Liver (tissue), 9 donors: ENCODE data around the gene ZMYND10. TPM values are rescaled to one million over a fixed set of nuclear protein-coding genes. Genes with fewer than 3 reads are reported as not detected.

Experiments used
- DNase-seq: peaks from one replicate; pipeline ENCODE4 v3.0.0-alpha.2; 2017; ENCODE audit warnings: low spot score
- H3K27ac ChIP-seq, 2 donors: one replicate each; pipeline ENCODE4 v1.7.0; 2013; ENCODE audit warnings: inconsistent platforms in 2 of 2, low read length in 2 of 2, control low read depth in 1 of 2, low read depth in 1 of 2, mild to moderate bottlenecking in 1 of 2
- H3K27me3 ChIP-seq, 4 donors: one replicate each; pipeline versions ENCODE4 v1.6.1 to v1.7.0; 2013; ENCODE audit warnings: low read length in 3 of 4, inconsistent platforms in 1 of 4, mild to moderate bottlenecking in 1 of 4, moderate library complexity in 1 of 4; ENCODE audit not compliant: control insufficient read depth in 4 of 4, insufficient read depth in 4 of 4
- H3K36me3 ChIP-seq, 4 donors: one replicate each; pipeline versions ENCODE4 v1.6.1 to v1.7.0; 2013; ENCODE audit warnings: low read length in 3 of 4, mild to moderate bottlenecking in 3 of 4, low read depth in 1 of 4, moderate library complexity in 1 of 4; ENCODE audit not compliant: control insufficient read depth in 4 of 4, insufficient read depth in 3 of 4
- H3K4me1 ChIP-seq, 4 donors: one replicate each; pipeline versions ENCODE4 v1.6.1 to v1.7.0; 2013; ENCODE audit warnings: low read length in 3 of 4, mild to moderate bottlenecking in 3 of 4, moderate library complexity in 1 of 4; ENCODE audit not compliant: control insufficient read depth in 4 of 4, insufficient read depth in 4 of 4
- H3K4me3 ChIP-seq, 3 donors: one replicate each; pipeline versions ENCODE4 v1.6.1 to v1.7.0; 2013; ENCODE audit warnings: low read length in 3 of 3, control low read depth in 1 of 3, low read depth in 1 of 3, mild to moderate bottlenecking in 1 of 3
- H3K9ac ChIP-seq, 2 donors: one replicate each; pipeline ENCODE4 v1.7.0; 2013; ENCODE audit warnings: low read length in 2 of 2, mild to moderate bottlenecking in 2 of 2, moderate library complexity in 2 of 2, control low read depth in 1 of 2, low read depth in 1 of 2
- H3K9me3 ChIP-seq, 4 donors: one replicate each; pipeline versions ENCODE4 v1.6.1 to v1.7.0; 2013; ENCODE audit warnings: low read length in 3 of 4; ENCODE audit not compliant: control insufficient read depth in 4 of 4
- EGR1 ChIP-seq, 2 donors: IDR thresholded peaks; 2 replicates each; pipeline ENCODE4 v1.6.1; 2016 to 2018; ENCODE audit warnings: antibody characterized with exemption in 2 of 2, low read depth in 2 of 2
- FOXA2 ChIP-seq: IDR thresholded peaks from 2 replicates; pipeline ENCODE4 v1.6.1; 2016; ENCODE audit warnings: antibody characterized with exemption
- GABPA ChIP-seq, 2 donors: IDR thresholded peaks in 1 of 2; conservative IDR thresholded peaks in 1 of 2; 2 replicates each; pipeline ENCODE4 v1.6.1; 2016; ENCODE audit warnings: antibody characterized with exemption in 2 of 2, mild to moderate bottlenecking in 1 of 2, moderate library complexity in 1 of 2
- HNF4A ChIP-seq, 2 donors: conservative IDR thresholded peaks; 2 replicates each; pipeline ENCODE4 v1.6.1; 2016; ENCODE audit warnings: antibody characterized with exemption in 2 of 2, mild to moderate bottlenecking in 2 of 2
- JUND ChIP-seq, 2 donors: IDR thresholded peaks; 2 replicates each; pipeline ENCODE4 v1.6.1; 2016; ENCODE audit warnings: antibody characterized with exemption in 2 of 2
- NR2F2 ChIP-seq: IDR thresholded peaks from 2 replicates; pipeline ENCODE4 v1.6.1; 2016; ENCODE audit warnings: antibody characterized with exemption
- RAD21 ChIP-seq, 2 donors: IDR thresholded peaks; 2 replicates each; pipeline ENCODE4 v1.6.1; 2016; ENCODE audit warnings: antibody characterized with exemption in 2 of 2, mild to moderate bottlenecking in 2 of 2
- RXRA ChIP-seq, 2 donors: IDR thresholded peaks; 2 replicates each; pipeline ENCODE4 v1.6.1; 2017 to 2018; ENCODE audit warnings: antibody characterized with exemption in 2 of 2, mild to moderate bottlenecking in 1 of 2
- SP1 ChIP-seq: IDR thresholded peaks from 2 replicates; pipeline ENCODE4 v1.6.1; 2018; ENCODE audit warnings: antibody characterized with exemption, mild to moderate bottlenecking
- WGBS: extraction: QIAGEN DNeasy Blood & Tissue Kit; methylation state at CpG from one replicate; pipeline ENCODE4 v1.1.7; 2013; 5-methylcytosine and 5-hydroxymethylcytosine counted together
- polyA plus RNA-seq, 2 donors: library from polyadenylated mRNA; stranded (reverse) in 1 of 2; unstranded in 1 of 2; fragments of 200-250 nt in 1 of 2; fragments of >200 nt in 1 of 2; fragmentation: Nextera tagmentation in 1 of 2; extraction: Ambion mirVana in 1 of 2; gene quantifications; one replicate each; pipeline versions ENCODE4 v1.2.1 to v1.2.3, GENCODE V29; 2013 to 2015
- total RNA-seq, 2 donors: library from RNA; depleted of rRNA; stranded (reverse); fragments of >200 nt; gene quantifications; one replicate each; pipeline ENCODE4 v1.2.3, GENCODE V29; 2014
- TF ChIP-seq, protein P1 (sequence below): fragments of 150-350 bp; IDR thresholded peaks from 2 replicates; pipeline ENCODE4 v1.5.1; 2017; ENCODE audit warnings: improper control_type of control experiment, low read depth, low read length; ENCODE audit not compliant: missing input control
- TF ChIP-seq, protein P2 (sequence below): IDR thresholded peaks from 2 replicates; pipeline ENCODE4 v1.6.1; 2016; ENCODE audit warnings: antibody characterized with exemption
- TF ChIP-seq, protein P3 (sequence below): IDR thresholded peaks from 2 replicates; pipeline ENCODE4 v1.6.1; 2016; ENCODE audit warnings: antibody characterized with exemption
- TF ChIP-seq, protein P4 (sequence below): IDR thresholded peaks from 2 replicates; pipeline ENCODE4 v1.6.1; 2016; ENCODE audit warnings: antibody characterized with exemption
- donor health status: healthy.
- donor health status: healthy.
- donor health status: healthy.
- donor health status: healthy.
- donor health status: healthy.

Gene ZMYND10
- total and polyA plus RNA-seq, 4 donors = 0.09 to 0.75 (median 0.27) TPM

DNA sequence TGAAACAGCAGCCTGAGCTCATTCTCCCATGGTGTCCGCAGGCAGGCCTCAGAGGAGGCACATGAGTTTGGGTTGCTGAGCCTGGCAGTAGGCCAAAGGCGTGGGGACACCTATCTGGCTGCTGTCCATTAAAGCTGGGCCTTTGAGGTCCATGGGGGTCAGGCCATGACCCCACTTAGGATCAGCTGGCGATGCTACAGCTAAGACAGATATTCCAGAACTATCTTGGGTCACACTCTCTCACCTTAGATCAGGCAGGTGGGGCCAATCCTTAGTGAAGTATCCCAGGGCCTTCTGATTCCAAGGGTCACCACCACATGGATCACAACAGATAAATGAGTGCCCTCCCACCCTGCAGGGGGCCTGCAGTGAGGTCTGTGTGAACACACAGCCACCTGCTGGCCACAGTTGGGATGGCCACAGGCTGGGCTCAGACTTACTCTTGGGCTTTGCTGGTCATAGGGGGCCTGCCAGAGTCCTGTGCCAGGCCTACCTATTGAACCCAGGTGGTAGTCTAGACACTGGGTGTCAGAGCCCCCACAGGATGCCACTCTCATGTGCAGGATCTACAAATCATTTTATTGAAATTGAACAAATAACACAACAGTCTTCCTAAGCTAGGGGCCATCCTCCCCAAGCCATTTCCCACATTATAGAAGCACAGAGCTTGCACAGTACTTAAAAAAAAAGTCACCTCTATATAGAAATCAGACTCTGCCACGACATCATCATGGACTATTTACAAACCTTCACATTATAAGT lies 21.0 kb downstream of the ZMYND10 start:
- H3K36me3 ChIP-seq = peaks cover 0 to 7% (median 2%) of the 10 kb centered on the region in 4 donors
- 28% methylated on average over 4 of the region's 4 CpGs for WGBS
- no peak overlapping the region for H3K4me3 ChIP-seq
- peak; percentile 82 for DNase-seq
- H3K27me3 ChIP-seq = no peaks in the 10 kb centered on the region
- H3K9me3 ChIP-seq = no peaks in the 10 kb centered on the region
- peak overlapping the region; percentile 98 to 99 for H3K27ac ChIP-seq
- H3K4me1 ChIP-seq = peaks cover 13 to 75% (median 56%) of the 10 kb centered on the region in 4 donors
- H3K9ac ChIP-seq = peak overlapping the region in 1 of 2 donors; percentile 11
- TF ChIP-seq RXRA (IDR thresholded peaks at IDR 0.05) = peak; percentile 30 to 59
- peak; percentile 35 to 57 for TF ChIP-seq HNF4A (conservative IDR thresholded peaks at IDR 0.05)
- TF ChIP-seq GABPA (IDR thresholded peaks at IDR 0.05 in 1 of 2, conservative IDR thresholded peaks at IDR 0.05 in 1 of 2) = no peak
- TF ChIP-seq, protein P1, sequence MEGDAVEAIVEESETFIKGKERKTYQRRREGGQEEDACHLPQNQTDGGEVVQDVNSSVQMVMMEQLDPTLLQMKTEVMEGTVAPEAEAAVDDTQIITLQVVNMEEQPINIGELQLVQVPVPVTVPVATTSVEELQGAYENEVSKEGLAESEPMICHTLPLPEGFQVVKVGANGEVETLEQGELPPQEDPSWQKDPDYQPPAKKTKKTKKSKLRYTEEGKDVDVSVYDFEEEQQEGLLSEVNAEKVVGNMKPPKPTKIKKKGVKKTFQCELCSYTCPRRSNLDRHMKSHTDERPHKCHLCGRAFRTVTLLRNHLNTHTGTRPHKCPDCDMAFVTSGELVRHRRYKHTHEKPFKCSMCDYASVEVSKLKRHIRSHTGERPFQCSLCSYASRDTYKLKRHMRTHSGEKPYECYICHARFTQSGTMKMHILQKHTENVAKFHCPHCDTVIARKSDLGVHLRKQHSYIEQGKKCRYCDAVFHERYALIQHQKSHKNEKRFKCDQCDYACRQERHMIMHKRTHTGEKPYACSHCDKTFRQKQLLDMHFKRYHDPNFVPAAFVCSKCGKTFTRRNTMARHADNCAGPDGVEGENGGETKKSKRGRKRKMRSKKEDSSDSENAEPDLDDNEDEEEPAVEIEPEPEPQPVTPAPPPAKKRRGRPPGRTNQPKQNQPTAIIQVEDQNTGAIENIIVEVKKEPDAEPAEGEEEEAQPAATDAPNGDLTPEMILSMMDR = peak; percentile 84
- TF ChIP-seq SP1 = peak; percentile 51
- TF ChIP-seq, protein P2, sequence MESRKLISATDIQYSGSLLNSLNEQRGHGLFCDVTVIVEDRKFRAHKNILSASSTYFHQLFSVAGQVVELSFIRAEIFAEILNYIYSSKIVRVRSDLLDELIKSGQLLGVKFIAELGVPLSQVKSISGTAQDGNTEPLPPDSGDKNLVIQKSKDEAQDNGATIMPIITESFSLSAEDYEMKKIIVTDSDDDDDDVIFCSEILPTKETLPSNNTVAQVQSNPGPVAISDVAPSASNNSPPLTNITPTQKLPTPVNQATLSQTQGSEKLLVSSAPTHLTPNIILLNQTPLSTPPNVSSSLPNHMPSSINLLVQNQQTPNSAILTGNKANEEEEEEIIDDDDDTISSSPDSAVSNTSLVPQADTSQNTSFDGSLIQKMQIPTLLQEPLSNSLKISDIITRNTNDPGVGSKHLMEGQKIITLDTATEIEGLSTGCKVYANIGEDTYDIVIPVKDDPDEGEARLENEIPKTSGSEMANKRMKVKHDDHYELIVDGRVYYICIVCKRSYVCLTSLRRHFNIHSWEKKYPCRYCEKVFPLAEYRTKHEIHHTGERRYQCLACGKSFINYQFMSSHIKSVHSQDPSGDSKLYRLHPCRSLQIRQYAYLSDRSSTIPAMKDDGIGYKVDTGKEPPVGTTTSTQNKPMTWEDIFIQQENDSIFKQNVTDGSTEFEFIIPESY = no peak
- TF ChIP-seq NR2F2 = peak; percentile 84
- TF ChIP-seq RAD21 (IDR thresholded peaks at IDR 0.05) = peak; percentile 83 to 92

DNA sequence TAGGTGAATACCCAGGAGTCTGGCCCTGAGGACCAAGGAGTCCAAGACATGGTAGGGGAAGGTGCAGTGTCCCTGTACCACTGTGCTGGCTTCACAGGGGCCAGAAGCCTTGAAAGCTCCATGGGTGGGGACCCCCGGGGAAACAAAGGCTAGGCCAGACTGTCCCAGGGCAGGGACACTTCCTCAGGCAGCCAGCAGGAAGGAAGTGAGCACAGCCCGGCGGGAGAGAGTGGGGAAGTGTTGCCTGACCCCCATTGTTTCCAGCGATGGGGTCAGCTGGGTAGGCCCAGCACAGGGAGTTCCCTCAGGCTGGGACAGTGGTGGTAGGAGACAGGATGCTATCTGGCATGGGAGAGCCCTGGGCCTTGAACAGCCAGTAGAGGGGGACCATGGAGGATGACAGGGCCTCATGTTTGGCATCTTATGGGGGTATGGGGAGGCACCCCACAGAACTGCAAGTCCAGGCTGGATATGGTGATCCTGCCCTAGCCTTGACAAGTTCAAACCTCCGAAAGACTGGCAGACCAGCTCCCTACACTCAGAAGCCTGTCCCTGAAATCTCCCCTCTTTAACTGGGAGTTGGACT lies 21.8 kb downstream of the ZMYND10 start:
- peaks cover 0 to 4% (median 2%) of the 10 kb centered on the region in 4 donors for H3K36me3 ChIP-seq
- no peak for DNase-seq
- peaks cover 14 to 81% (median 62%) of the 10 kb centered on the region in 4 donors for H3K4me1 ChIP-seq
- no peak overlapping the region for H3K4me3 ChIP-seq
- H3K27me3 ChIP-seq = no peaks in the 10 kb centered on the region
- H3K9me3 ChIP-seq = no peaks in the 10 kb centered on the region
- H3K27ac ChIP-seq = peak overlapping the region; percentile 98 to 99
- TF ChIP-seq, protein P3, sequence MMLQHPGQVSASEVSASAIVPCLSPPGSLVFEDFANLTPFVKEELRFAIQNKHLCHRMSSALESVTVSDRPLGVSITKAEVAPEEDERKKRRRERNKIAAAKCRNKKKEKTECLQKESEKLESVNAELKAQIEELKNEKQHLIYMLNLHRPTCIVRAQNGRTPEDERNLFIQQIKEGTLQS = no peak
- TF ChIP-seq, protein P4, sequence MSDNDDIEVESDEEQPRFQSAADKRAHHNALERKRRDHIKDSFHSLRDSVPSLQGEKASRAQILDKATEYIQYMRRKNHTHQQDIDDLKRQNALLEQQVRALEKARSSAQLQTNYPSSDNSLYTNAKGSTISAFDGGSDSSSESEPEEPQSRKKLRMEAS = peak; percentile 77
- TF ChIP-seq, protein P1 = peak; percentile 10
- TF ChIP-seq HNF4A (conservative IDR thresholded peaks at IDR 0.05) (no peak), JUND (IDR thresholded peaks at IDR 0.05) (no peak), GABPA (IDR thresholded peaks at IDR 0.05 in 1 of 2, conservative IDR thresholded peaks at IDR 0.05 in 1 of 2) (peak in 1 of 2 donors; percentile 25), NR2F2 (peak; percentile 98), FOXA2 (no peak), EGR1 (IDR thresholded peaks at IDR 0.05; ENCODE audit: low read depth in 2 of 2) (peak in 1 of 2 donors; percentile 43)
- peak overlapping the region in 1 of 2 donors; percentile 4 for H3K9ac ChIP-seq
- WGBS = 66% methylated on average over 5 of the region's 5 CpGs
